Measurements from ENCODE around the gene NIT1.

Gene NIT1

GRCh38 chr1:161121834-161122233 lies 3.9 kb downstream of the NIT1 start:
- no peak overlapping the region for H3K9ac ChIP-seq (ENCODE audit: low read depth, low read length)
- H3K4me1 ChIP-seq (ENCODE audit: control insufficient read depth, insufficient read depth, low read length): peaks cover 11% of the 10 kb centered on the region
- H3K36me3 ChIP-seq (ENCODE audit: control insufficient read depth, insufficient read depth, low read length): peaks cover 32% of the 10 kb centered on the region
- H3K9me3 ChIP-seq (ENCODE audit: control insufficient read depth, insufficient read depth, low read length): no peaks in the 10 kb centered on the region
- H3K27me3 ChIP-seq (ENCODE audit: control insufficient read depth, insufficient read depth, low read length): no peaks in the 10 kb centered on the region
- no peak overlapping the region for H3K4me3 ChIP-seq (ENCODE audit: low read depth, low read length)

- Histone ChIP-seq H3K4me1 (ENCODE audit: control insufficient read depth, insufficient read depth, low read length) (peaks cover 11% of the 10 kb centered on the region), H3K27me3 (ENCODE audit: control insufficient read depth, insufficient read depth, low read length) (no peaks in the 10 kb centered on the region), H3K36me3 (ENCODE audit: control insufficient read depth, insufficient read depth, low read length) (peaks cover 32% of the 10 kb centered on the region), H3K9ac (ENCODE audit: low read depth, low read length) (no peak overlapping the region), H3K9me3 (ENCODE audit: control insufficient read depth, insufficient read depth, low read length) (no peaks in the 10 kb centered on the region), H3K4me3 (ENCODE audit: low read depth, low read length) (no peak overlapping the region)
These were observed 5.1 kb downstream of the NIT1 start for GRCh38 chr1:161122967-161123366.

- Histone ChIP-seq H3K4me1 (ENCODE audit: control insufficient read depth, insufficient read depth, low read length) (peaks cover 6% of the 10 kb centered on the region), H3K27me3 (ENCODE audit: control insufficient read depth, insufficient read depth, low read length) (no peaks in the 10 kb centered on the region), H3K36me3 (ENCODE audit: control insufficient read depth, insufficient read depth, low read length) (peaks cover 12% of the 10 kb centered on the region), H3K4me3 (ENCODE audit: low read depth, low read length) (no peak overlapping the region), H3K9me3 (ENCODE audit: control insufficient read depth, insufficient read depth, low read length) (no peaks in the 10 kb centered on the region), H3K9ac (ENCODE audit: low read depth, low read length) (no peak overlapping the region)
These were observed 9.7 kb downstream of the NIT1 start for GRCh38 chr1:161127649-161128048.

- Histone ChIP-seq H3K9me3 (ENCODE audit: control insufficient read depth, insufficient read depth, low read length) (no peaks in the 10 kb centered on the region), H3K4me1 (ENCODE audit: control insufficient read depth, insufficient read depth, low read length) (peaks cover 6% of the 10 kb centered on the region), H3K36me3 (ENCODE audit: control insufficient read depth, insufficient read depth, low read length) (peaks cover 6% of the 10 kb centered on the region), H3K4me3 (ENCODE audit: low read depth, low read length) (no peak overlapping the region), H3K9ac (ENCODE audit: low read depth, low read length) (no peak overlapping the region), H3K27me3 (ENCODE audit: control insufficient read depth, insufficient read depth, low read length) (no peaks in the 10 kb centered on the region)
These were observed 10.9 kb downstream of the NIT1 start for GRCh38 chr1:161128591-161129420.

GRCh38 chr1:161130266-161130665 lies 12.4 kb downstream of the NIT1 start:
- Histone ChIP-seq H3K9ac (ENCODE audit: low read depth, low read length) (no peak overlapping the region), H3K27me3 (ENCODE audit: control insufficient read depth, insufficient read depth, low read length) (no peaks in the 10 kb centered on the region), H3K4me3 (ENCODE audit: low read depth, low read length) (peak overlapping the region; percentile 72), H3K4me1 (ENCODE audit: control insufficient read depth, insufficient read depth, low read length) (peaks cover 6% of the 10 kb centered on the region), H3K36me3 (ENCODE audit: control insufficient read depth, insufficient read depth, low read length) (no peaks in the 10 kb centered on the region), H3K9me3 (ENCODE audit: control insufficient read depth, insufficient read depth, low read length) (no peaks in the 10 kb centered on the region)

- Histone ChIP-seq H3K4me1 (ENCODE audit: control insufficient read depth, insufficient read depth, low read length) (peaks cover 6% of the 10 kb centered on the region), H3K9ac (ENCODE audit: low read depth, low read length) (peak overlapping the region; percentile 67), H3K36me3 (ENCODE audit: control insufficient read depth, insufficient read depth, low read length) (no peaks in the 10 kb centered on the region), H3K27me3 (ENCODE audit: control insufficient read depth, insufficient read depth, low read length) (no peaks in the 10 kb centered on the region), H3K9me3 (ENCODE audit: control insufficient read depth, insufficient read depth, low read length) (no peaks in the 10 kb centered on the region), H3K4me3 (ENCODE audit: low read depth, low read length) (peak overlapping the region; percentile 72)
These were observed 13.9 kb downstream of the NIT1 start for GRCh38 chr1:161131523-161132409.

GRCh38 chr1:161132410-161133219 lies 14.7 kb downstream of the NIT1 start, which contains the start of gene DEDD:
Gene DEDD (minus strand): TSS chr1:161132667. CDS start chr1:161124462, 8,205 bp downstream.
- Histone ChIP-seq H3K27me3 (ENCODE audit: control insufficient read depth, insufficient read depth, low read length) (no peaks in the 10 kb centered on the region), H3K9ac (ENCODE audit: low read depth, low read length) (peak within 1 kb of the TSS; percentile 91), H3K4me3 (ENCODE audit: low read depth, low read length) (peak within 1 kb of the TSS; percentile 72), H3K4me1 (ENCODE audit: control insufficient read depth, insufficient read depth, low read length) (peaks cover 6% of the 10 kb centered on the region), H3K36me3 (ENCODE audit: control insufficient read depth, insufficient read depth, low read length) (no peaks in the 10 kb centered on the region), H3K9me3 (ENCODE audit: control insufficient read depth, insufficient read depth, low read length) (no peaks in the 10 kb centered on the region)

GRCh38 chr1:161133220-161133740 lies 15.4 kb downstream of the NIT1 start:
- H3K27me3 ChIP-seq (ENCODE audit: control insufficient read depth, insufficient read depth, low read length): no peaks in the 10 kb centered on the region
- peak overlapping the region; percentile 91 for H3K9ac ChIP-seq (ENCODE audit: low read depth, low read length)
- H3K9me3 ChIP-seq (ENCODE audit: control insufficient read depth, insufficient read depth, low read length): no peaks in the 10 kb centered on the region
- no peaks in the 10 kb centered on the region for H3K36me3 ChIP-seq (ENCODE audit: control insufficient read depth, insufficient read depth, low read length)
- H3K4me1 ChIP-seq (ENCODE audit: control insufficient read depth, insufficient read depth, low read length): peaks cover 6% of the 10 kb centered on the region
- peak overlapping the region; percentile 72 for H3K4me3 ChIP-seq (ENCODE audit: low read depth, low read length)

GRCh38 chr1:161137881-161138280 lies 20.0 kb downstream of the NIT1 start:
- Histone ChIP-seq H3K9me3 (ENCODE audit: control insufficient read depth, insufficient read depth, low read length) (no peaks in the 10 kb centered on the region), H3K4me1 (ENCODE audit: control insufficient read depth, insufficient read depth, low read length) (no peaks in the 10 kb centered on the region), H3K9ac (ENCODE audit: low read depth, low read length) (no peak overlapping the region), H3K27me3 (ENCODE audit: control insufficient read depth, insufficient read depth, low read length) (no peaks in the 10 kb centered on the region), H3K36me3 (ENCODE audit: control insufficient read depth, insufficient read depth, low read length) (no peaks in the 10 kb centered on the region), H3K4me3 (ENCODE audit: low read depth, low read length) (no peak overlapping the region)

- H3K9ac ChIP-seq (ENCODE audit: low read depth, low read length): no peak overlapping the region
- no peaks in the 10 kb centered on the region for H3K36me3 ChIP-seq (ENCODE audit: control insufficient read depth, insufficient read depth, low read length)
- no peaks in the 10 kb centered on the region for H3K27me3 ChIP-seq (ENCODE audit: control insufficient read depth, insufficient read depth, low read length)
- H3K9me3 ChIP-seq (ENCODE audit: control insufficient read depth, insufficient read depth, low read length): no peaks in the 10 kb centered on the region
- no peak overlapping the region for H3K4me3 ChIP-seq (ENCODE audit: low read depth, low read length)
- H3K4me1 ChIP-seq (ENCODE audit: control insufficient read depth, insufficient read depth, low read length): no peaks in the 10 kb centered on the region
These were observed 20.5 kb downstream of the NIT1 start for GRCh38 chr1:161138431-161138830.

GRCh38 chr1:161139766-161140165 lies 21.9 kb downstream of the NIT1 start:
- Histone ChIP-seq H3K27me3 (ENCODE audit: control insufficient read depth, insufficient read depth, low read length) (no peaks in the 10 kb centered on the region), H3K9ac (ENCODE audit: low read depth, low read length) (no peak overlapping the region), H3K9me3 (ENCODE audit: control insufficient read depth, insufficient read depth, low read length) (no peaks in the 10 kb centered on the region), H3K36me3 (ENCODE audit: control insufficient read depth, insufficient read depth, low read length) (no peaks in the 10 kb centered on the region), H3K4me3 (ENCODE audit: low read depth, low read length) (no peak overlapping the region), H3K4me1 (ENCODE audit: control insufficient read depth, insufficient read depth, low read length) (no peaks in the 10 kb centered on the region)

Data from iPS-15b (cell line).